ENCODE data around the gene LHB.
"Not testable (repeated sequence)": the region's sequence is repeated elsewhere in the genome, so short reads cannot be mapped to it uniquely, and the experiment has no call there.

LHB gene

GRCh38 chr19:49038111-49038510 is 21.2 kb upstream of the LHB start:
- H3K36me3 ChIP-seq (ENCODE audit: control insufficient read depth, insufficient read depth, low read length); H3K9me3 ChIP-seq (ENCODE audit: control insufficient read depth, low read length); H3K79me2 ChIP-seq; H3K4me1 ChIP-seq; H3K27me3 ChIP-seq (ENCODE audit: control insufficient read depth, insufficient read depth, low read length); H3K4me3 ChIP-seq (ENCODE audit: low read depth, low read length); H2AFZ ChIP-seq; H3K4me2 ChIP-seq (ENCODE audit: low read length); H3K9ac ChIP-seq; H3K27ac ChIP-seq: not testable (repeated sequence)

GRCh38 chr19:49036815-49037214 is 19.9 kb upstream of the LHB start, which contains the start of gene CGB1:
Gene CGB1 (minus strand): TSS chr19:49036895. CDS start chr19:49036711, 184 bp downstream.
- H3K9ac ChIP-seq; H3K9me3 ChIP-seq (ENCODE audit: control insufficient read depth, low read length); H3K4me3 ChIP-seq (ENCODE audit: low read depth, low read length); H3K79me2 ChIP-seq; H3K4me1 ChIP-seq; H2AFZ ChIP-seq; H3K27ac ChIP-seq; H3K27me3 ChIP-seq (ENCODE audit: control insufficient read depth, insufficient read depth, low read length); H3K4me2 ChIP-seq (ENCODE audit: low read length); H3K36me3 ChIP-seq (ENCODE audit: control insufficient read depth, insufficient read depth, low read length): not testable (repeated sequence)

GRCh38 chr19:49031642-49032301 is 14.9 kb upstream of the LHB start, which contains the start of gene CGB2:
Gene CGB2 (plus strand): TSS chr19:49031890. CDS start chr19:49032096, 206 bp downstream.
- not testable (repeated sequence) for H3K4me1 ChIP-seq; H3K36me3 ChIP-seq (ENCODE audit: control insufficient read depth, insufficient read depth, low read length); H3K9me3 ChIP-seq (ENCODE audit: control insufficient read depth, low read length); H3K27me3 ChIP-seq (ENCODE audit: control insufficient read depth, insufficient read depth, low read length); H2AFZ ChIP-seq; H3K4me2 ChIP-seq (ENCODE audit: low read length); H3K27ac ChIP-seq; H3K9ac ChIP-seq; H3K4me3 ChIP-seq (ENCODE audit: low read depth, low read length); H3K79me2 ChIP-seq

GRCh38 chr19:49030323-49030722 is 13.4 kb upstream of the LHB start:
- H3K27me3 ChIP-seq (ENCODE audit: control insufficient read depth, insufficient read depth, low read length); H2AFZ ChIP-seq; H3K9me3 ChIP-seq (ENCODE audit: control insufficient read depth, low read length); H3K9ac ChIP-seq; H3K4me2 ChIP-seq (ENCODE audit: low read length); H3K4me3 ChIP-seq (ENCODE audit: low read depth, low read length); H3K4me1 ChIP-seq; H3K27ac ChIP-seq; H3K79me2 ChIP-seq; H3K36me3 ChIP-seq (ENCODE audit: control insufficient read depth, insufficient read depth, low read length): not testable (repeated sequence)

GRCh38 chr19:49029749-49030148 is 12.9 kb upstream of the LHB start:
- H3K27ac ChIP-seq; H3K9me3 ChIP-seq (ENCODE audit: control insufficient read depth, low read length): not testable (repeated sequence)

GRCh38 chr19:49028686-49029085 is 11.8 kb upstream of the LHB start:
- not testable (repeated sequence) for H3K9ac ChIP-seq; H3K27me3 ChIP-seq (ENCODE audit: control insufficient read depth, insufficient read depth, low read length); H3K4me2 ChIP-seq (ENCODE audit: low read length); H3K27ac ChIP-seq; H3K4me3 ChIP-seq (ENCODE audit: low read depth, low read length); H2AFZ ChIP-seq; H3K4me1 ChIP-seq; H3K36me3 ChIP-seq (ENCODE audit: control insufficient read depth, insufficient read depth, low read length); H3K79me2 ChIP-seq; H3K9me3 ChIP-seq (ENCODE audit: control insufficient read depth, low read length)

More at GRCh38 chr19:49029749-49030148, 12.9 kb upstream of the LHB start:
- not testable (repeated sequence) for H3K9ac ChIP-seq; H3K4me3 ChIP-seq (ENCODE audit: low read depth, low read length); H3K4me1 ChIP-seq; H3K27me3 ChIP-seq (ENCODE audit: control insufficient read depth, insufficient read depth, low read length); H3K4me2 ChIP-seq (ENCODE audit: low read length); H3K79me2 ChIP-seq; H3K36me3 ChIP-seq (ENCODE audit: control insufficient read depth, insufficient read depth, low read length); H2AFZ ChIP-seq

- H3K4me1 ChIP-seq; H3K27me3 ChIP-seq (ENCODE audit: control insufficient read depth, insufficient read depth, low read length); H3K4me3 ChIP-seq (ENCODE audit: low read depth, low read length); H3K4me2 ChIP-seq (ENCODE audit: low read length); H3K9me3 ChIP-seq (ENCODE audit: control insufficient read depth, low read length); H3K36me3 ChIP-seq (ENCODE audit: control insufficient read depth, insufficient read depth, low read length); H3K79me2 ChIP-seq; H3K9ac ChIP-seq; H3K27ac ChIP-seq; H2AFZ ChIP-seq: not testable (repeated sequence)
Measured at GRCh38 chr19:49025599-49025998, 8.7 kb upstream of the LHB start.

- H3K4me1 ChIP-seq; H3K79me2 ChIP-seq; H3K36me3 ChIP-seq (ENCODE audit: control insufficient read depth, insufficient read depth, low read length); H3K4me3 ChIP-seq (ENCODE audit: low read depth, low read length); H3K4me2 ChIP-seq (ENCODE audit: low read length); H3K27me3 ChIP-seq (ENCODE audit: control insufficient read depth, insufficient read depth, low read length); H2AFZ ChIP-seq; H3K27ac ChIP-seq; H3K9ac ChIP-seq; H3K9me3 ChIP-seq (ENCODE audit: control insufficient read depth, low read length): not testable (repeated sequence)
Measured at GRCh38 chr19:49025088-49025487, 8.2 kb upstream of the LHB start.

GRCh38 chr19:49024233-49024632 is 7.3 kb upstream of the LHB start, which contains the start of gene CGB3:
Gene CGB3 (minus strand): TSS chr19:49024333. CDS start chr19:49023971, 362 bp downstream.
- not testable (repeated sequence) for H3K79me2 ChIP-seq; H3K36me3 ChIP-seq (ENCODE audit: control insufficient read depth, insufficient read depth, low read length); H3K9ac ChIP-seq; H3K4me3 ChIP-seq (ENCODE audit: low read depth, low read length); H3K4me1 ChIP-seq; H3K9me3 ChIP-seq (ENCODE audit: control insufficient read depth, low read length); H3K27me3 ChIP-seq (ENCODE audit: control insufficient read depth, insufficient read depth, low read length); H2AFZ ChIP-seq; H3K27ac ChIP-seq; H3K4me2 ChIP-seq (ENCODE audit: low read length)
